GM12892 (cell line): ENCODE results near the gene PACSIN3.

Source experiments
- DNase-seq: peaks from one replicate; pipeline ENCODE4 v3.0.0; 2011; ENCODE audit not compliant: insufficient read length
- FAIRE-seq: peaks from 2 replicates; lab custom pipeline; 2011; peaks lifted over from hg19 to GRCh38; lab: Jason Lieb, UNC
- POLR2A ChIP-seq: IDR thresholded peaks from 2 replicates; pipeline ENCODE4 v1.6.1; 2011; ENCODE audit warnings: low read depth, low read length, control low read depth
- POLR2AphosphoS5 ChIP-seq: IDR thresholded peaks from 2 replicates; pipeline ENCODE4 v1.6.1; 2011; ENCODE audit warnings: low read depth, low read length, control low read depth
- TAF1 ChIP-seq: IDR thresholded peaks from 2 replicates; pipeline ENCODE4 v1.6.1; 2011; ENCODE audit warnings: low read depth, mild to moderate bottlenecking, control low read depth, low read length, borderline replicate concordance

Gene PACSIN3

DNA sequence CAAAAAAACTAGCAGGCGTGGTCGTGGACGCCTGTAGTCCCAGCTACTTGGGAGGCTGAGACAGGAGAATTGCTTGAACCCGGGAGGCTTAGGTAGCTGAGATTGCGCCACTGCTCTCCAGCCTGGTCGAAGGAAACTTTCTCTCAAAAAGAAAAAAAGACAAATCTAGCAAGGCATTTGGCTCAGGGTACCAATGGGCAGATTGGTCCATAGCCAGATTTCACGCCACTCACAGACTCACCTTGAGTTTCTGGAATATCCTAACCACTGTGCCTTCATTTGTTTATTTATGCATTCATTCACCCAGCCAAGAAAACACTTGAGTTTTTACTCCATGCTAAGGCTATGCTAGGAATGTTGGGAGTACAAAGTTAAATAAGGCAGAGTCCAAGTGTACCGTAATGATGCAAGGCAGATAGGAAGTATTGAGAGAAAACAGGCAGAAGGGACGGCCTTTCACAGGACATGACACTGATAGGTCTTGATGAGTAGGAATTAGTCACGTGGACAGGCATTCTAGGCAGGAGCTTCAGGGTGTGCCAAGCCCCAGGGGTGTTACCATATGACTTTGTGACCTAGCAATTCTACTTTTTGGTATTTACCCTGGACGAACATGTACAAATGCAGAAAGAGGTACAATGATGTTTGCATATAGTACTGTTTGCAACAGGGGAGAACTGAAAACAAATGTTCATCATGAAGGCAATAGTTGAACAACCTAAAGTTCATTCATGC is 3.0 kb upstream of the PACSIN3 start:
- DNase-seq (no peak), FAIRE-seq (no peak)
- TF ChIP-seq POLR2AphosphoS5 (no peak), TAF1 (no peak), POLR2A (no peak)

DNA sequence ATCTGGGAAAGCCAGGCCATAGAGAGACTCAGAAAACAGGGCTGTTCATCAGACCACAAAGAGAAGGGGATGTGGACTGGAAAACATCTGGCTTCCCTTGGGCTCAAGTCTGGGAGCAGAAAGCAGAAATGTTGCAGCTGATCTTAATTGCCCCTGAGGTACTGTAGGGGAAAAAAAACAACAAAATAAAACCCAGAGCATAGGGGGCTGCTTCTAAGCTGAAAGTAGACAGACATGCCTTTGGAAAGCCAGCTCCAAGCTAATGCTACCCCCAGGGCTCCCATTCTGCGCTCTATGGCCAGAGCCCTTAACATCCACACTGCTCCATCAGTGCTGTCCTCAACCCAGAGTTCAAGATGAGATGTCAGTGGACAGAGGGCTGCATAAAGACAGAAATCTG is 2.0 kb upstream of the PACSIN3 start:
- DNase-seq (no peak), FAIRE-seq (no peak)
- no peak for TF ChIP-seq POLR2AphosphoS5
- no peak for TF ChIP-seq POLR2A

DNA sequence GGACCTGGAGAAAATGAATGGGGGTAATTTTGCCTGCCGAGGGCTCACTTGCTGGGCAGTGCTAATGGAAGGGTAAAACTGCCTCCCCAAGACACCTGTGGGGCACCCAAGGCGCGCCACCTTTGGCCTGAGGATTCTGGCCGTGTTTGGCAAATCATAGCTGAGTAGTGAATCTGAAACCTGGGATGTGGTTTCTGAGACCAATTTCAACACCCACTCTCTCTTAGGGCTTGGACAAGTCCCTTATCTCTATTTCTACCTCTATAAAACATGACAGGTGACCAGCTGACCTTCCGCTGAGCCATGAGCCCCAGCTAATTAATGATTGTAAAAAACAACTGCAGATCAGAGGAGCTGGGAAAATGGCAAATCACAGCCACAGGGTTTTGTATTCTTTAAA is 1.5 kb upstream of the PACSIN3 start:
- FAIRE-seq (no peak), DNase-seq (no peak)
- TF ChIP-seq POLR2A = no peak
- no peak for TF ChIP-seq POLR2AphosphoS5
- TF ChIP-seq TAF1 = no peak

DNA sequence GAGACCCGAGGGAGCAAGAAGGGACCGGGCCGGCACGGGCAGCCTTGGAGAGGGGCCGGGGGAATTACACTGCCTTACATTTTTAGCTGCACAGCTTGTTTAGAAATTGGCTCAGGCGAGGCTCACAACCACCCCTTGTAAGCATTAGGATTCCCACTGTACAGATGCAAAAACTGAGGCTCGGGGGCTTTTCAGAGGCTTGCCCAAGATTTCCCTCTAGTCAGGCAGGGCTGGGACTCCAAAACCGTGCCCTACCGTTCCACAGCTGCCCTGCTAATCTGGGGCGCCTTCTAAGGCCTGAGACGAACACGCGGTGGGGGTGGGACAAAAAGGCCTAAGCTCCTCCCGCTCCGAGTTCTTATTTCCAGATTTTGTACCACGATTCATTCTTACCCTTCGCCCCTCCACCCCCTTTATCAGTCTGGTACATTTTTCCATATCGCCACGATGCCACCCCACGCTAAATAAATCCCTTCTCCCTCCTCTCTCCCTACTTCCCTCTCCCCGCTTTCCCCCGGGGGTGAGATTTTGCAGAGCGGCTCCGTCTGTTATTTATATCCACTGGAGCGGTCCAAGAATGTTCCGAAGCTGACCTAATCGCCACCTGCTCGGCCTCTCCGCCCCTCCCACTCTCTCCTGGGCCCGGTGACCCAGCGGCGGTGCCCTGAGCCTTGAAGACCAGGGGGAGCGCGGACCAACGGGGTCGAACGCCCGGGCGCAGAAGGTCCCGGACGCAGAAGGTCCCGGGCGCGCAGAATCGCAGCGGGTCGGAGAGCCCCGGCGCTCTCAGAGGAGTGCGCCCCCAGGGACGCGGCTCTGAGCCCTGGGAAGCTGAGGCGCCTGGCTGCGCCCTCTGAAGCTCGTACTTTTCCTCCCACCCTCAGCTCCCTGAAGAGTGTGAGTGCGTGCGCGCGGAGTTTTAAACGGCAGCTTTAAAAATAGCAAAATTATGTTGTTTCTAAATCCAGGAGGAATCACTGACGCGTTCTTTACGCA is 764 bp upstream of the PACSIN3 start:
- TF ChIP-seq TAF1 = no peak
- TF ChIP-seq POLR2AphosphoS5 = no peak
- TF ChIP-seq POLR2A = no peak
- DNase-seq = peak; percentile 58
- FAIRE-seq = no peak

DNA sequence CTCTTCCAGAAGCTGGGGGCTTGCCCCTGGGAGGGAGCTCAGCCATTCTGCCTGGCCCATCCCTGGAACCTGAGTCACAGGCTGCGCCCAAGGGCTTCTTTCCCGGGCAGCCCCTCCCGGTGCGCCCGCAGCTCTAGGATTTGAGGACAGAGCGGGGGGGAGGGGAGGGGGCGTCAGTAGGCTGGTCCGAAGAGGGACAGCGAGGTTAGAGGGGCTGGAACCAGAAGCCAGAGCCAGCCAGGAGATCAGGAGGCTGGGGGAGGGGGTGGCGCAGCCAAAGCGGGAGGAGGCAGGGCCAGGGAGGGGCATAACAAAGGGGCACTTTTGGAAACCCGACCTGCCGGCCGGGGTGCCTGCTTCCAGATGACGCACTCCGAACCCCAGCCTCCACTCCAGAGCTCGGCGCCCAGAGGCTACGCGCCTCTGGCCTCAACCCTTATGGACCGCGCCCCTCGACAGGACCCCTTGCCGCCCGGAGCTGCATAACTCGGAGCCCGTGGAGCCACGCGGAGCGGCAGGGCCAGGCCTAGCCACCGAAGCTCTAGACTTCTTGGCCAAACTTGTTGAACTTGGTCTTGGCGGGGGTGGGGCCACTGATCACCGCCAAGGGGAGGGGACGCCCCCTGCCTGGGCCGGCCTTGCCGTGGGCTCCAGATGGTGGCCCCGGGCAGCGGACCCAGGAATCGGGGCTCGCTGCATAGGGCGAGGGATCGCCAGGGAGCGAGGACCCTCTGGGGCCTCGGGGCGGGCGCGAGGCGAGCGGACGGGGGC is 744 bp downstream of the PACSIN3 start:
- FAIRE-seq (no peak), DNase-seq (no peak)
- no peak for TF ChIP-seq TAF1
- TF ChIP-seq POLR2A = no peak
- TF ChIP-seq POLR2AphosphoS5 = no peak

DNA sequence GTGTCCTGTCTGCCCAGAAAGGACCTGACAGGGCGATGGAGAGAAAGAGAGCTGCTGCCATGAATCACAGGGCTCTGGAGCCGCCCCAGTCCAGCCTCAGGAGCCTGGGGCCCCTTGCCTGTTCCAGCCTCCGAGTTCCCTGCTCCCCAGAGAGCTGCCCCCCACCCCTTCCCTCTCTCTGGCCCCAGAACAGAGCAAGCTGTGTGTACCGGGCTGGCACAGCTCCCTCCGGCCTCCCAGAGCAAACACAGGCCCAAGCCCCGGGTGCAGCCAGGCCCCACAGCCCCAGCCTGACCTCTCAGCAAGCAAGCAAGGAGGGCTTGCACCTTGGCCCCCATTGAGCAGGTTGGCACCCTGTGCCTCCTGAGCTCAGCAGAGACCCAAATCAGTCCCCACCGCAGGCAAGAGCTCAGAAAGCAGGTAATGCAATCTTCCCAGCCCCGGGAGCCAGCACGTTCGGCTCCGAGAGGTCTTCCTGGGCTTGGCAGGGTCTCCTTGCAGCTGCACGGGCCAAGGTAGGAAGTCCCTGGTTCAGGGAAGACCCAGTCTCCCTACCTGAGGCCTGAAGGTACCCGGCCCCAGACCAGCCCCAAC is 1.4 kb downstream of the PACSIN3 start:
- TF ChIP-seq TAF1 = no peak
- TF ChIP-seq POLR2AphosphoS5 = no peak
- no peak for TF ChIP-seq POLR2A

DNA sequence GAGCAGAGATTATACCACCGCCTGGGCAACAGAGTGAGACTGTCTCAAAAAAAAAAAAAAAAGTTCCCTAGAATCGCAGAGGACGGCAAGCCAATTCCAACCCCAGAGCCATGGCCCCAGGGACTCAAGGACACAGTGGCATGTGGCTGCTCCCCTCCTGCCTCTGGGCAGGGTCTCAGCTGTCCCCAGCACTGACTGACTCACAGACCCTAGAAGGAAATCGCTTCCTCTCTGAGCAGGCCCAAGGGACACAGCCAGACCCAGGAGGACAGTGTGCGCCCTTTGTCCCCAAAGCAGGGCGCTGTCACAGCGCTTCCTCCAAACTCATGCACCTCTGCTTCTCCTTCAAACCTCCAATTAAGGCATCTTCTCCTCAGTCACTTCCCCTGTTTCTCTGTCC is 2.3 kb downstream of the PACSIN3 start:
- TF ChIP-seq TAF1 (no peak), POLR2AphosphoS5 (no peak), POLR2A (no peak)
- FAIRE-seq = no peak
- no peak for DNase-seq

More for the DNA sequence above, 1.4 kb downstream of the PACSIN3 start:
- DNase-seq = no peak
- FAIRE-seq = no peak

DNA sequence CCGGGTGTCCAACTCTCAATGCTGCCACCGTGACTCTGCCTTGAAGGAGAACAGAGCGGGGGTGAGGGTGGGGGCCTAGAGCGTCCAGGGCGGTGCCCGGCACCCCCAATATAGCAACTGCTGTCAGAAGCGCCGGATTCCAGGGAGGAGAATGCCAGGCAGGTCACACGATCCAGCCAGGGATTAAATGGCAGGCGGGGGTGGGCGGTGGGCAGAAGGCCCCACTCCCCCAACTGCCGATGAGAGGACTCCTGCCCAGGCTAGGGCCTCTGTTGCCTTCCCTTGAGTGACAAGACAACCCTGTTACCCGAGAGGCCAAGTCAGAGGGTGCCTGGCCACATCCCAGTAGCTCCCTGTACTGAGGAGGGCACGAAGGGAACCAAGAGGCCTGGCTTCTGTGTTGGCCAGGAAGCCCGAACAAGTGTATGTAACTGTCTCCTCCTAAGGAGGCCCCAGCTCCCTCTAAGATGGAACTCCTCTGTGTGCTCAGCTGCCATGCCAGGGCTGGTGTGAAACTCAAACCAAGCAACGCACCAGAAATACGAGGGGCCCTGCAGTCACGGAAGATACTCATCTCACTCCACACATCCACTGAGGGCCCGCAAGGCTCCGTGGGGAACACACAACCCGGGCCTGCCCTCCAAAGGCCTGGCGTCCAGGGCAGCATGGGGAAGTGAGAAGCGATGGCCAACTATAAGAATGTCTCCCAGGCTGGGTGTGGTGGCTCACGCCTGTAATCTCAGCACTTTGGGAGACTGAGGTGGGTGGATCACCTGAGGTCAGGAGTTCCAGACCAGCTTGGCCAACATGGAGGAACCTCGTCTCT is 3.0 kb downstream of the PACSIN3 start:
- TF ChIP-seq POLR2AphosphoS5 (no peak), POLR2A (no peak), TAF1 (no peak)
- DNase-seq (no peak), FAIRE-seq (no peak)

DNA sequence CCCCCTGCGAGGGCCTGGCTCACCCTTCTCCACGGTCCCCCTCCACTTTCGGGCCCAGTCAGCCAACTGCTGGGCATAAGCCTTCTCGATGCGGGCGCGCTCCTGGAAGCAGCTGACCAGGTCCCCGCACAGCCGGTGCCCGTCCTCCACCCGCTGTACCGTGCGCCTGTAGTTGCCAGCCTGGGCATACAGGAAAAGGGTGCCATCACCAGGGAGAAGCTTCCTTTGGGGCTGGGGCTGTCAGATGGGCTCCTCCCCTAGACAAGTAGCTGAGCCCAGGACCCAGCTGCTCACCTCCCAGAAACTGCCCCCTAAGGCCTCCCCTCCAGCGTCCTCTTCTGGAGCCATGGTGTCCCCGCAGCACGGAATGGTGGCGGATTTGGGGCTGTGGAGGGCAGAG is 3.9 kb downstream of the PACSIN3 start:
- no peak for DNase-seq
- TF ChIP-seq POLR2AphosphoS5 (no peak), TAF1 (no peak), POLR2A (no peak)

DNA sequence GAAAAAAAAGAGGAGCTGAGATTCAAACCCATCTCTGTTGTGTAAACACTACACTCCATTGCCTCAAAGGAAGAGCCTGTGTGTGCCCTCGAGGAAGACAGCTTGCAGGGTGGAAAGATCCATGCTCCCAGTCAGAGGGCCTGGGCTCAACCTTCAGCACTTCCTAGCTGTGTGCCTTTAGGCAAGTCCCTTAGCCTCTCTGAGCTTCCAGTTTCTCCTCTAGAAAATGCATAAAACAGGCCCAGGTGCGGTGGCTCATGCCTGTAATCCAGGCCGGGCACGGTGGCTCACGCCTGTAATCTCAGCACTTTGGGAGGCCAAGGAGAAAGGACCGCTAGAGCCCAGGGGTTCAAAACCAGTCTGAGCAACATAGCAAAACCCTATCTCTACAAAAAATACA is 5.0 kb downstream of the PACSIN3 start:
- FAIRE-seq (no peak), DNase-seq (no peak)
- TF ChIP-seq POLR2A (no peak), POLR2AphosphoS5 (no peak), TAF1 (no peak)

More for the DNA sequence above, 3.9 kb downstream of the PACSIN3 start:
- FAIRE-seq = no peak
